WERI-Rb-1 (cell line): ENCODE results near the gene ADARB1.

Experiments
- DNase-seq: peaks from one replicate; pipeline ENCODE4 v3.0.0-alpha.2; 2020
- H3K27ac ChIP-seq: fragments of 250-450 bp; sonication (Bioruptor Pico); 2 replicates; pipeline ENCODE4 v1.5.1; 2020; ENCODE audit warnings: mild to moderate bottlenecking, moderate library complexity
- H3K27me3 ChIP-seq: fragments of 250-450 bp; sonication (Bioruptor Pico); 2 replicates; pipeline ENCODE4 v1.5.1; 2021; ENCODE audit warnings: mild to moderate bottlenecking, low read depth, moderate library complexity; ENCODE audit not compliant: insufficient read depth, severe bottlenecking
- H3K36me3 ChIP-seq: fragments of 250-450 bp; sonication (Bioruptor Pico); 2 replicates; pipeline ENCODE4 v1.5.1; 2020; ENCODE audit warnings: mild to moderate bottlenecking, moderate library complexity
- H3K4me3 ChIP-seq: 2 replicates; pipeline ENCODE4 v1.5.1; 2011; ENCODE audit warnings: low read depth, mild to moderate bottlenecking, control low read depth, low read length
- H3K9me3 ChIP-seq: fragments of 250-450 bp; sonication (Bioruptor Pico); 2 replicates; pipeline ENCODE4 v1.5.1; 2021; ENCODE audit warnings: mild to moderate bottlenecking, moderate library complexity; ENCODE audit not compliant: severe bottlenecking
- TF ChIP-seq, protein P1 (sequence below): IDR thresholded peaks from 2 replicates; pipeline ENCODE4 v1.5.1; 2011; ENCODE audit warnings: low read depth, mild to moderate bottlenecking, control low read depth, inconsistent platforms, low read length

The ADARB1 gene

DNA sequence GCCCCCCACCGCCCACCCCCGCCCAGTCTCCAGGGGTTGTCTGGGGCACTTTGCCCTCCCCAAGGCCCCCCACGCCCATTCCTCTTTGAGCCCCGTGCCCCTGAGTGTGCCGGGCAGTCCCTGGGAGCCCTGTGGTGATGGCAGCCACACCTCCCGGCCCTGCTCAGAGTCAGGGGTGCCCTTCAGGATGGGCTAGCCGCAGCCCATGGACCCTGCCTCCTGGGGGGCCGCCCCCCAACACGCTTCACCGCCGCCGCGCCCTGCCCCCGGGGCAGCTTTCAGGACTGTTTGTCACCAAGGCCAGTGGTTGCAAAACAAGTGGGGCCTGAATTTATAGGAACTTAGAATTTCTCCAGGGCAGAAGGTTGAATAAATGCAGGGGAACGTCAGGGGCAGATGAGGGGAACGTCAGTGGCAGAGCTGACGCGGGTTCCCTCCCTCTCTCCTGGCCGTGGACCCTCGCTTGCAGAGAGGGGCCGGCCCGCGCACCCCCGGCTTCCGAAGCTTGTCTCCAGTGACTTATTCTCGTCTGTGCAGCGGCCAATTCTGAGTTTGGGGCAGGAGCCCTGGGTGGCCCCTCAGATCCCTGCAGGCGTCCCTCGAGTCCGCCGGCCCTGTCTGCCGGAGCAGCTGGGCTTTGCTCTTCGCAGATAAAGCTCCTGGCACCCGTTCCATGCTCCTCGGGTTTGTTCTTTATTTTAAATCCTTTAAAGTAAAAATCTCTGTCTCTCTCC lies 41.2 kb upstream of the ADARB1 start:
- DNase-seq, result no peak
- H3K36me3 ChIP-seq, result no peaks in the 10 kb centered on the region
- H3K27me3 ChIP-seq, result no peaks in the 10 kb centered on the region
- TF ChIP-seq, protein P1, sequence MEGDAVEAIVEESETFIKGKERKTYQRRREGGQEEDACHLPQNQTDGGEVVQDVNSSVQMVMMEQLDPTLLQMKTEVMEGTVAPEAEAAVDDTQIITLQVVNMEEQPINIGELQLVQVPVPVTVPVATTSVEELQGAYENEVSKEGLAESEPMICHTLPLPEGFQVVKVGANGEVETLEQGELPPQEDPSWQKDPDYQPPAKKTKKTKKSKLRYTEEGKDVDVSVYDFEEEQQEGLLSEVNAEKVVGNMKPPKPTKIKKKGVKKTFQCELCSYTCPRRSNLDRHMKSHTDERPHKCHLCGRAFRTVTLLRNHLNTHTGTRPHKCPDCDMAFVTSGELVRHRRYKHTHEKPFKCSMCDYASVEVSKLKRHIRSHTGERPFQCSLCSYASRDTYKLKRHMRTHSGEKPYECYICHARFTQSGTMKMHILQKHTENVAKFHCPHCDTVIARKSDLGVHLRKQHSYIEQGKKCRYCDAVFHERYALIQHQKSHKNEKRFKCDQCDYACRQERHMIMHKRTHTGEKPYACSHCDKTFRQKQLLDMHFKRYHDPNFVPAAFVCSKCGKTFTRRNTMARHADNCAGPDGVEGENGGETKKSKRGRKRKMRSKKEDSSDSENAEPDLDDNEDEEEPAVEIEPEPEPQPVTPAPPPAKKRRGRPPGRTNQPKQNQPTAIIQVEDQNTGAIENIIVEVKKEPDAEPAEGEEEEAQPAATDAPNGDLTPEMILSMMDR, result no peak
- H3K4me3 ChIP-seq, result no peak overlapping the region
- H3K9me3 ChIP-seq, result peaks cover 17% of the 10 kb centered on the region
- no peak overlapping the region for H3K27ac ChIP-seq

DNA sequence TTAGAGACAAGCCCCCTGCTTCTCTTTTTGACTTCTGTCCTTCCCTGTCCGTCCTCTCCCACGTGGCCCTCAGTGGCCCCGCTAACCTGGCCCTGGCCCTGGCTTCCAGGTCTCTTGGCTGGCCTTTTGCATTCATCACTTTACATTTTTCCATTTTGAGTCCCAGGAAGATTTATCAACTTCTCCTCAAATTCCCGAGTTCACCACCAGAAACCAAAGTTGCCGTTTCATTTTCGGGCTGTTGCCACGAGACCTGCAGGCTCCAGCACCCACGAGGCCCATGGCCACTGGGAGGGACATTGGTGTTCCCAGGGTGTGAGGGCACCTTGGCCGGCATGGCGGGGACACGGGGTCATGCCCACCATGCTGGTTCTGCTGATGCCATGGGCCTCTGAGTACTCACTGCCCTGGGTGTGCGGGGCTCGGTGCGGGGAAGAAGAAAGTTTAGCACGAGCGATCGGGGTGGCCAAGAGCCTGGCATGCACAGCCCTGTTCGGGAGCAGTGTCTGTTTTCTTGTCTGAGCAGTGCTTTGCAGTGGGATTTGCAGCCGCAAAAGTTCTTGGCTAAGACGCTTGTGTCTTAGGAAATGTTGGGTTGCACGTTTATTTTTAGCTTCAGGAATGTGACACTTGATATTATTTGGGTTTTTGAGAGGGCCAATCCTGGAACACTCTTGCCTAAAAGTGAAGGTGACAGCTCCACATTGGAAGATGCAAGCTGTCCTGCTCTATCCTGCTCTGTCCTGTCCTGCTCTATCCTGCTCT lies 40.4 kb upstream of the ADARB1 start:
- Histone ChIP-seq H3K36me3 (no peaks in the 10 kb centered on the region), H3K27me3 (no peaks in the 10 kb centered on the region), H3K4me3 (no peak overlapping the region), H3K27ac (peak overlapping the region; percentile 33), H3K9me3 (peaks cover 17% of the 10 kb centered on the region)
- TF ChIP-seq, protein P1, result no peak
- DNase-seq, result no peak

DNA sequence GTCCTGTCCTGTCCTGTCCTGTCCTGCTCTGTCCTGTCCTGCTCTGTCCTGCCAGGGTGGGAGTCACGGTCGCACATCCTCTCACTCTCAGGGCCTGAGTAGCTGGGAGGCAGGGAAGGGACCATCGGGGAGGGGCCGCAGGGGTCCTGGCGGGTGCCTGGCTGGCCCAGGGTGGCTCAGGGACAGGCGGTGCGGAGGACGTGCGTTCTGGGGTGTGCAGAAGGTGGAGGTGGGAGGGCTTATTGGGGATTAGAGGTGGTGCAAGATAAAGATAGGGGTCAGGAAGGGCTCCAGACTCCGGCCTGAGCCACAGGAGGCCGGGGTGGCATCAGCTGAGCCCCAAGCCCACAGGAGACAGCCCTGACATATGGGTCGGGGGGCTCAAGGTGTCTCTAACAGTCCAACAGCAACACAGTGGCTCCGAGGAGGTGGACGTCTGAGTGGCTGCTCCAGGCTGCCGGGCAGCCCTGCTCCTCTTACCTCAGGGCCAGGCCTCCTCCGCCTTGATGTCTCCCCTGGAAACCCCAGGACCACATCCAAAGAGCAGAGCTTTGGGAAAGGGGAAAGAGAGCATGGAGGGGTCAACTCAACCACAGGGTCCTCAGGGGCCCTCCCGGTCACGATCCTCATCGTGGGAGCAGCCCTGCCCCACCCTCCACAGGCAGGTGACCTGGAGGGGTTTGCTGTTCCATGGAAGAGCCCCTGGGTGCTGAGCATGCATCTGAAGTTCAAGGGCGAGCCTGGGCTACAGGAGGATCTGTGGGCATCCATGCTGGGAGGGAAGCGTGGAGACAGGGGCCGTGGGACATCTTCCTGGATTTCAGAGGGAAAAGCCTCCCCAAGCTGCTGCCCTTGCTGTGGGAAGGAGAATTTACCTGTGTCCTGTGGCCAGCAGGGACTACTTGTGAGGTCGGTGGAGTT lies 39.6 kb upstream of the ADARB1 start:
- DNase-seq, result peak; percentile 83
- H3K27ac ChIP-seq, result peak overlapping the region; percentile 33
- peaks cover 17% of the 10 kb centered on the region for H3K9me3 ChIP-seq
- H3K27me3 ChIP-seq, result no peaks in the 10 kb centered on the region
- no peaks in the 10 kb centered on the region for H3K36me3 ChIP-seq
- TF ChIP-seq, protein P1, result no peak
- H3K4me3 ChIP-seq, result no peak overlapping the region

DNA sequence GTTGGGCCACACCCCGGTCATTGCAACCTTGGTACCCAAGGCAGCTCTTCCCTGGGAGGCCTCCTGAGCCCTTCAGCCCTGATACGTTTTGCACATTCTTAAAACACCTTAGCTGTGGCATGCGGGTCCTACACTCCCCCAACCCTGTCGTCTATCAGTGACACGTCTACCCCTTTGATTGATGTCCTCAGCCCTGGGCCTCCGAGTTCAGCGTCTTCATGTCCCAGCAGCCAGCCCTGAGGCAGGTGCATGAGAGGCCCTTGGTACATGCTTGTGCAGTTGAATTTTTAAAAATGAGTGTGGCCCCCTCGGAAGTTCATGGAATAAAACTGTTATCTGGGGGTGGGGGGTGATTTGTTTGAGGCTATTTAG lies 38.9 kb upstream of the ADARB1 start:
- peaks cover 17% of the 10 kb centered on the region for H3K9me3 ChIP-seq
- no peak overlapping the region for H3K4me3 ChIP-seq
- H3K36me3 ChIP-seq, result no peaks in the 10 kb centered on the region
- TF ChIP-seq, protein P1, result no peak
- no peak for DNase-seq
- H3K27ac ChIP-seq, result no peak overlapping the region
- no peaks in the 10 kb centered on the region for H3K27me3 ChIP-seq

DNA sequence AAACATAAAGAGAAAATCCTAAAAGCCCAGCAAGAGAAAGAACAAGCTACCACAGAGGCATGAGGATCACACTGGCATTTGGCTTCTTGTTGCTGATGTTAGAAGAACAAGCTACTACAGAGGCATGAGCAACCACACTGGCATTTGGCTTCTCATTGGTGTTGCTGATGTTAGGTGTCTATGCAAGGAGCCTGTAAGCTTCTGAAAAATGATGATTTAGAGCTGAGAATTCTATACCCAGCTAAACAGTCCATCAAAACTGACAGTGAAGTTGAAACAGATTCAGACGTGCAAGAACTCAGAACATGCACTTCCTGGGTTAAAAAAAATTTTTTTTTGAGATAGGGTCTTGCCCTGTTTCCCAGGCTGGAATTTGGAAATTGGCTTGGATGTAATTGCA lies 37.8 kb upstream of the ADARB1 start:
- TF ChIP-seq, protein P1, result no peak
- Histone ChIP-seq H3K9me3 (peaks cover 17% of the 10 kb centered on the region), H3K4me3 (no peak overlapping the region), H3K27ac (no peak overlapping the region), H3K36me3 (no peaks in the 10 kb centered on the region), H3K27me3 (no peaks in the 10 kb centered on the region)
- DNase-seq, result no peak
